Measurements from ENCODE around the gene RSPO4.

DNA sequence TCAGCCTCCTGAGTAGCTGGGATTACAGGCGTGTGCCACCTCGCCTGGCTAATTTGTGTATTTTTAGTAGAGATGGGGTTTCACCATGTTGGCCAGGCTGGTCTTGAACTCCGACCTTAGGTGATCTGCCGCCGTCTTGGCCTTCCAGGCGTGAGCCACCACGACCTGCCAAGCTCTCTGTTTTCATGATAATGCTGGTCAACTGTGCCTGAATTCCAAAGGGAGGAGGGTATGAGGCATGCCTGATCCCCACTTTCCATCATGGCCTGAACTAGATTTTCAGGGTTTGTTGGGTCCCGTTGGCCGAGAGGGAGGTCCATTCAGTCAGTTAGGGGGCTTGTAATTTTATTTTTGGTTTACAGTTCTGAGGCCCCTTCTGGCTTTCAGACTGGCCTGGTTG, 58.0 kb downstream of the RSPO4 start:
- TF ChIP-seq, protein P1, sequence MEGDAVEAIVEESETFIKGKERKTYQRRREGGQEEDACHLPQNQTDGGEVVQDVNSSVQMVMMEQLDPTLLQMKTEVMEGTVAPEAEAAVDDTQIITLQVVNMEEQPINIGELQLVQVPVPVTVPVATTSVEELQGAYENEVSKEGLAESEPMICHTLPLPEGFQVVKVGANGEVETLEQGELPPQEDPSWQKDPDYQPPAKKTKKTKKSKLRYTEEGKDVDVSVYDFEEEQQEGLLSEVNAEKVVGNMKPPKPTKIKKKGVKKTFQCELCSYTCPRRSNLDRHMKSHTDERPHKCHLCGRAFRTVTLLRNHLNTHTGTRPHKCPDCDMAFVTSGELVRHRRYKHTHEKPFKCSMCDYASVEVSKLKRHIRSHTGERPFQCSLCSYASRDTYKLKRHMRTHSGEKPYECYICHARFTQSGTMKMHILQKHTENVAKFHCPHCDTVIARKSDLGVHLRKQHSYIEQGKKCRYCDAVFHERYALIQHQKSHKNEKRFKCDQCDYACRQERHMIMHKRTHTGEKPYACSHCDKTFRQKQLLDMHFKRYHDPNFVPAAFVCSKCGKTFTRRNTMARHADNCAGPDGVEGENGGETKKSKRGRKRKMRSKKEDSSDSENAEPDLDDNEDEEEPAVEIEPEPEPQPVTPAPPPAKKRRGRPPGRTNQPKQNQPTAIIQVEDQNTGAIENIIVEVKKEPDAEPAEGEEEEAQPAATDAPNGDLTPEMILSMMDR (IDR thresholded peaks at IDR 0.05; ENCODE audit: borderline replicate concordance, extremely low read depth, low read length, poor library complexity, severe bottlenecking), result no peak
- TF ChIP-seq EZH2 (IDR thresholded peaks at IDR 0.05; ENCODE audit: borderline replicate concordance, low read depth, low read length, severe bottlenecking), result no peak

Data from DND-41 (cell line).